Inflammatory macrophage treated with lipopolysaccharide for 1 hour (primary cell): ENCODE data around the gene DYNLT1.
"Not testable (repeated sequence)": the region's sequence is repeated elsewhere in the genome, so short reads cannot be mapped to it uniquely, and the experiment has no call there.

Experiments
- DNase-seq, 2 donors: peaks; one replicate each; pipeline ENCODE4 v3.0.0-alpha.2; 2020 to 2022

Gene DYNLT1

DNA sequence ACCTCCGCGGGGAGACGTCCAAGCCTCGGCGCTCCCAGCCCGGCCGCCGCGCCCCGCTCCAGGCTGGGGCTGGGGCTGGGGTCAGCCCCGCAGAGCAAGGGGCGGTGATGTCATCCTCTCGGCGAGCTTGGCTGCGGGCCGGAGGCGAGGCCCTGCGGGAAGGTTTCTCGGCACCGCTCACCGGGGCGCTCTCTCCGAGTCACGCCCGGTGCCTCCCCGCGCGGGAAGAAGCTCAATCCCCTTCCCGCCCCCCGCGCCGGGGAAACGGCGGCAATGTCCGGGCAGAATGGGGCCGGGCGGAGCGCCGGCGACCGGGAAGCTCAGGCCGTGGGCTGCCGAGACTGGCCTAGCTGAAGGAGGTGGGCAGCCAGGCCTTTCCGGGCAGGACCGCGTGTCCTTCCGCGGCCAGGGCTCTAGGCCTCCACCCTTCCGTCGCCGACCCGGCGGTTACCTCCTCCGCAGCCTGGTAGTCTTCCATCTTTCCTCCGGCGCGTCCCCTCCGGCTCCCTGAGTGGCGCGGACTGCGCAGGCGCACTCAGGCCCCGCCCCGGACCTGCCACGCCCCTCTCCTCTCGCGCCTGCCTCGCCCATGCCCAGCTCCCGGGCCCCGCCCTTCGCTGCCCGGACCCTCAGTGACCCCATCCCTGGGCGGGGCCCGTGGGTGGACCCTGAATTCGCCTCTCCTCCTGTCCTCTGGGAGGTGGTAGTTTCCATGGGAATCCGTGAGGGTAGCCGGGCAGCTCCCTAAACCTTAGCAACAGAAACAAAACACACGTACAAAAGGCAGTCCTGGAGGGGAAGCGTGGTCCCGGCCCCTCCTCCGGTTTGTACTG lies at the start of gene DYNLT1:
TSS of gene DYNLT1 (minus strand) at position 513 of the 833 bp plus-strand sequence. CDS start at position 478, 35 bp downstream.
- peak; percentile 90 to 97 for DNase-seq

GRCh38 chr6:158688860-158689259 lies 44.3 kb upstream of the DYNLT1 start:
- DNase-seq = peak in 1 of 2 donors; percentile 33

DNA sequence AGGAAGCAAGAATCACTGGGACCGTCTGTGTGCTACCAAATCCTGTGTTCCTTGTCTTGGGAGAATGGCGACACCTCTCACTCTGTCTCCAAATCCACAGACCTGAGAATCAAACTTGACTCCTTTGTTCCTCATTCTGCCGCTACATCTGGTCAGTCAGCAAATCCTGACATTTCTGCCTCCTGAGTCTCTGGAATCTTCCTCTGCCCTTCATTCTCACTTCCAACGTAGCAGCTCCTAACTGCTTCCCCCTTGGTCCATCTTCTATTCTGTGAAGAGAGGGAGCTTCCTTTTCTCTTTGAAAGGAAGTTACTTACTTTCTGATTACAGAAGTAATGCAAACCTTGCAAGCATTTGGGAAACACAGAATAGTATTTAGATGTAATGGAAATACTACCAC lies 43.0 kb upstream of the DYNLT1 start:
- DNase-seq = peak; percentile 12 to 35

- DNase-seq = no peak
Measured at GRCh38 chr6:158686791-158687381, 42.3 kb upstream of the DYNLT1 start.

- no peak for DNase-seq
Measured at GRCh38 chr6:158686311-158686710, 41.8 kb upstream of the DYNLT1 start.

- DNase-seq = no peak
Measured at GRCh38 chr6:158684745-158685324, 40.3 kb upstream of the DYNLT1 start.

- no peak for DNase-seq
Measured at GRCh38 chr6:158684311-158684710, 39.8 kb upstream of the DYNLT1 start.

- no peak for DNase-seq
Measured at GRCh38 chr6:158680481-158680880, 35.9 kb upstream of the DYNLT1 start.

- no peak for DNase-seq
Measured at GRCh38 chr6:158680015-158680414, 35.5 kb upstream of the DYNLT1 start.

- DNase-seq = no peak
Measured at GRCh38 chr6:158677906-158678578, 33.5 kb upstream of the DYNLT1 start.

DNA sequence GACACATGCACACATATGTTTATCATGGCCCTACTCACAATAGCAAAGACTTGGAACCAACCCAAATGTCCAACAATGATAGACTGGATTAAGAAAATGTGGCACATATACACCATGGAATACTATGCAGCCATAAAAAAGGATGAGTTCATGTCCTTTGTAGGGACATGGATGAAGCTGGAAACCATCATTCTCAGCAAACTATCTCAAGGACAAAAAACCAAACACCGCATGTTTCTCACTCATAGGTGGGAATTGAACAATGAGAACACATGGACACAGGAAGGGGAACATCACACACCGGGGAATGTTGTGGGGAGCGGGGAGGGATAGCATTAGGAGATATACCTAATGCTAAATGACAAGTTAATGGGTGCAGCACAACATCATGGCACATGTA lies 32.6 kb upstream of the DYNLT1 start:
- DNase-seq = not testable (repeated sequence)

DNA sequence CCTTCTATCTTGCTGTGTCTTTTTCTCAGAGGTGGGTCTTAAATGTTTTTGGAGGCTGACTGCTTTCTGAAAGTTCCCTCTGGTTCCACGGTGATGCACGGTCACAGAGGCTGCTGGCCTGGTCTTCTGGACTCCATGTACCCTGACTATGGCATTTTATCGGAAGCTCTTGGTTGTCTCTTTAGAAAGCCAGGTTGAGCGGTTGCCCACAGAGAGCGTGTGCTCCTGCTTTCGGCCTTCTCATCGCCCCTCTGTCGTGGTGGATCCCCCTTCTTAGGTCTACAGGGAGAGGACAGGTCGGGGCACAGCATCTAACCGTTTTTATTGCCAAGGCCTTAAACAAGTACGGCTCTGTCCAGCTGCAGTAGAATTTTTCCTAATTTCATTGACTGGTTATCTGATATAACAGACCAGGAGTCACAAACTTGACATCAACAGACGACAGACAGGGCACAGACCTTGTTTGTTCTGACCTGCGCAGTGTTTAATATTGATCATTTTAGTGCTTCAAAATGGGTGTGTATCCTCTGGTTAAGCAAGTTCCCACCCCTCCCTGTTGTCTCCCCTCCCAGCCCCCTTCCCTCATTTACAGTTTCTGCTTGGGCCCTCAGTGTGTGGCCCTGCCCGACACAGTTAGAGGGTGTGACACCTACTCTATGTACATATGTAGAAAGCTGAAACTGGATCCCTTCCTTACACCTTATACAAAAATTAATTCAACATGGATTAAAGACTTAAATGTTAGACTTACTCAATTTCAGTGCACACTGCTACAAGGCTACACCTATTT lies 30.0 kb upstream of the DYNLT1 start:
- no peak for DNase-seq

DNA sequence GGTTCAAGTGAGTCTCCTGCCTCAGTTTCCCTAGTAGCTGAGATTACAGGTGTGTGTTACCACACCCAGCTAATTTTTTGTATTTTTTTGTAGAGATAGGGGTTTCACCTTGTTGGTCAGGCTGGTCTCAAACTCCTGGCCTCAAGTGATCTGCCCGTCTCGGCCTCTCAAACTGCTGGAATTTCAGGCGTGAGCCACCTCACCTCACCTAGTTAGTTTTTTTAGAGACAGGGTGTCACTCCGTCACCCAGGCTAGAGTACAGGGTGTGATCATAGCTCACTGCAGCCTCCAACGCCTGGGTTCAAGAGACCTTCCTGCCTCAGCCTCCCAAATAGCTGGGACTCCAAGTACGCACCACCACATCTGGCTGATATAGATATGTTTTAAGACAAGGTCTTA lies 28.2 kb upstream of the DYNLT1 start:
- no peak for DNase-seq

DNA sequence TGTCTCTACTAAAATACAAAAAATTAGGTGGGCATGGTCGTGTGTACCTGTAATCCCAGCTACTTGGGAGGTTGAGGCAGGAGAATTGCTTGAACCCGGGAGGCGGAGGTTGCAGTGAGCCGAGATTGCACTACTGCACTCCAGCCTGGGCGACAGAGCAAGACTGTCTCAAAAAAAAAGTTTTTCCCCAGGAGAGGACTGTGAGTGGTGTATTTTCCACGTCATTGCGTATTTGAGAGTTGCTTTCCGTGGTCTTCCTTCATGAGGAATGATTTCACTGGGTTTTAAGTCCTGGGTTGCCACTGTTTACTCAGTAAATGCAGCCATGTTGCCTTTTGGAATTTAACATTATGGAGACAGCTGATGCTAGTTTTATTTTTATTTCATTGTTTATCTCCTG lies 27.6 kb upstream of the DYNLT1 start:
- DNase-seq = not testable (repeated sequence)

GRCh38 chr6:158669145-158670035 lies 24.8 kb upstream of the DYNLT1 start:
- DNase-seq = no peak

GRCh38 chr6:158668707-158669103 lies 24.2 kb upstream of the DYNLT1 start:
- no peak for DNase-seq

GRCh38 chr6:158667360-158667981 lies 22.9 kb upstream of the DYNLT1 start:
- DNase-seq = no peak

DNA sequence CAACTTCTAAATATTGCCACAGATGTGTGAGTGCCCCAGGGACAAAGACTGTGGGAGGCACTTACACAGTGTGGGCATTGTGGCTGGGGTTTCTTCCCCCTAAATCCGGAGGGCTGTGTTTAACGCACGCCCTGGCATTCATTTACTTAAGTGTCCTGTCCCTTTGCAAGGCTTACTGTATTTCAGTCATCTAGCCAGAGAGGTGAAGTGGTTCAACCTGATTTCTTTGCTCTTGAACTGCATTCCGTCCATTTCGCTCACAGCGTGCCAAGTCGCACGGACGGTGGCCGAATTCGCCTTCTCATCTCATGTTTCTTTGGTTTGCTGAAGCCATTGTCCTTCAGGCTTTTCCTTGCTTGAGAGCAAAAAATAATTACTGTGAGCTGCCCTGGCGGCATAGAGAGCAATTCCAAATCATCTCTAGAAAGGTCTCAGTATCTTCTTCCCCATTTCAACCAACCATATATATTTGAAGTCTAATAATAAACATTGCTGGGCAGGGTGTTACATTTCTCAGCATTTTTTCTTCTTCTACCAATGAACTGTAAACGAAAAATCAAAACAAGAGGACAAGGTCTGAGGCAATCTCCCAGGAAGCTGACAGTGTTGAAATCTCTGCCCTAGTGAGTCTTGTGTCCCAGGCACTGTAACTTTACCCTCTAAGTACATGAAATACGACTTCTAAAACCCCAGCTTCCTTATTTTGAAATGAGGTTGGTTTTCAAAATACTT lies 22.3 kb upstream of the DYNLT1 start:
- DNase-seq = peak; percentile 93 to 98

GRCh38 chr6:158665332-158665731 lies 20.8 kb upstream of the DYNLT1 start:
- no peak for DNase-seq

GRCh38 chr6:158663625-158664165 lies 19.2 kb upstream of the DYNLT1 start:
- DNase-seq = no peak
